NCI-H69 (cell line): Measurements from ENCODE around the gene CDC14B.
"Not testable (repeated sequence)": the region's sequence is repeated elsewhere in the genome, so short reads cannot be mapped to it uniquely, and the experiment has no call there.

Experiments used
- DNase-seq: peaks from one replicate; lab custom pipeline; 2025; lab: John Stamatoyannopoulos, UW

CDC14B gene

DNA sequence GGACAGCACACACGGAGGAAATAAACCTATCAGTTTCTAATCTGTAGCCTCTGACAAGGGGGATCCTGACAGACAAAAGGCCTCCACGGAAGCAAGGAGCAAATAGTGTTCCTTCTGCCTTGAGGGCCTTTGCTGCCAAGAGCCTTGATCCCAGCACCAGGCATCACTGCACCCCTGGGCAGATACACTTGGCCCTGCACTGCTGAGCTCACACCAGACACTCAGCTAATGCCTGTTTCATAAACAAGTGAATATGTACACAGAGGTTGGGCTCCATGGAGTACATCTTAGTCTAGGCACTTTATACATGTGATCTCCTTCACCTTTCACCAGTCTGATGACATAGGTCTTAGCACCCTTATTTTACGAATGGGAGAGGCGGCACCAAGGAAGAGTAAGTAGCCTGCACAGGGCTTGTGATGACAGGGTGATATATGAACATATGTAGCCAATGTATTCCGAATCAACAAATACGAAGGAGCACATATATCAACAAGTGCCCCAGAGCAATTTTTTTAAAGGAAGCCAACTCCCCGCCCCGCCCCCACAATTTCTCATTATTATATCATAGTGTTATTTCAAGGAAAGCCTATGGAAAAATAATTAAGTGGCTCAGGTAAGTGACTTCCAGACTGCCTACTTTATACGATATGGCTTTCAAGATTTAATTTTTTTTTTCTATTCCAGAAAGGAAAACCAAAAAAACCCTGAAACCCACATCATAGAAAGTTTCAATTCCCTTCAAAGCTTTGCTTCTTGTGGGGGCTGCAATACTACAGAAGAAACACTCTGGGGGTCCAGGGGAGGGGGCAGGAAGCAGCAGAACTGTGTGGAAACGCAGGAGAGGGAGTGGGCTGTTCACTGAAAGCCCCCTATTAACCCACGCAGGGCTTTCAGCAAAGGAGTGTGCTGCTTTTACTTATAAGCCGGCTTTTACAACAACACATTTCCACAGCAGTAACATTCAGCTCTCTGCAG is 32.0 kb downstream of the CDC14B start:
- no peak for DNase-seq

DNA sequence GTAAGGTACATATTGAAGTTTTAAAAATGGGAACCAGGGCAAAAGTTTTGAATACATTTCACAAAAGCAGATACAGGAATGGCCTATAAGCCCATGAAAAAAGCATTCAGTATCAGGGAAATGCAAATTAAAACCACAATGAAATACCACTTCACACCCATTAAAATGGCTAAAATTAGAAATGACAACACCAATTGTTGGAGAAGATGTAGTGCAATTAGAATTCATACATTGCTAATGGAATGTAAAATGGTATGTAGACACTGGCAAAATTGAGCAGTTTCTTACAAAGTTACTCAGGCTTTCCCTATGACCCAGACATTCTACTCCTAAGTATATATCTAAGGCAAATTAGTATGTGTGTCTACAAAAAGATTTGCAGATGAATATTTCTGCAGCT is 34.2 kb downstream of the CDC14B start:
- DNase-seq: no peak

DNA sequence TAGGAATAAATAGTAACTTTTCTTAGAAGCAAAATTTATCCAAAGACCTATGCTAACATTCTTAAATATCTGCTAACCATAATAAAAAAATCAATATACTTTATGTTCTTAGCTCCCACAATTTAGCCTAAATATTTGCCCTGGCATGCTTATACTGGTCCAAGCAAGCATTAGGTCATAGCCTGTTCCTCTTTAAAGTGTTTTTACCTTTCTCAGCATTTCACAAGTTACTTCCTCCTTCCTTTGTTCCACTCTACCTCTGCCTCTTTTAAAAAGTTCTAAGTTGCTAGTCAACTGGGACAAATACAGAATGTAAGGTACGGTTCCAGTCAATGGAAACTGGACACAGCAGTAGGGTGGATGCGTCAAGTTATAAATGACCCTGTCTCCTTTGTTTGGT is 37.4 kb downstream of the CDC14B start:
- DNase-seq: not testable (repeated sequence)

DNA sequence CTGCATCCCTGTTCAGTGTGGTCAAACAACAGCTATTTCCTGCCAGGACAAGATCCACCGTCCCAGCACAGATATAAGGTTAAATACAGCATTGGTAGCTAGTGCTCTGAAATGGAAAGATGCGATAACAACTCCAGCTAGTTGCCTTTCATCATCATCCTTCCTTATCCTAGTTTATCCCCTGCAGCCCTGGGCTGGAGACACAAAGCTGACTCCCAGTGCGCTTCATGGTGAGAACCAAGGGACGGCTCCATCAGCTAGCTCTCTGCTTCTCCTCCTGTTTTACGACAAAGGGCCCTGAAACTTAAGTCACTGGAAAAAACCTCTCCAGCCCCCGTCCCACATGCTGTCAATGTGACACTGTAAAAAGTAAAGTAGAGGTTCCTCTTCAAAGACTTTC is 37.9 kb downstream of the CDC14B start:
- DNase-seq: no peak

DNA sequence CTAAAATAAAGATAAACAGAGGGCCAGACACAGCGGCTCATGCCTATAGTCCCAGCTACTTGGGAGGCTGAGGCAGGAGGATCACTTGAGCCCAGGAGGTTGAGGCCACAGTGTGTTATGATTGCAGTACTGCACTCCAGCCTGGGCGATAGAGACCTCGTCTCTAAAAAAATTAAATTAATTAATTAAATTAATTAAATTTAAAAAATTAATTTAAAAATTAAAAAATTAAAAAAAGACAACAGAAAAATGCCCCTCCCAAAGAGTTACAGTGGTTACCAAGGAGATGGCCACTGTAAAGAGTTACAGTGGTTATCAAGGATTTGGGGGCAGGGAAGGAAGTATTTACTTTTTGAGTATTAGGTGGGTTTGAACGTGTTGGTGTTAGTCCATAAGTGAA is 38.3 kb downstream of the CDC14B start:
- DNase-seq: no peak

DNA sequence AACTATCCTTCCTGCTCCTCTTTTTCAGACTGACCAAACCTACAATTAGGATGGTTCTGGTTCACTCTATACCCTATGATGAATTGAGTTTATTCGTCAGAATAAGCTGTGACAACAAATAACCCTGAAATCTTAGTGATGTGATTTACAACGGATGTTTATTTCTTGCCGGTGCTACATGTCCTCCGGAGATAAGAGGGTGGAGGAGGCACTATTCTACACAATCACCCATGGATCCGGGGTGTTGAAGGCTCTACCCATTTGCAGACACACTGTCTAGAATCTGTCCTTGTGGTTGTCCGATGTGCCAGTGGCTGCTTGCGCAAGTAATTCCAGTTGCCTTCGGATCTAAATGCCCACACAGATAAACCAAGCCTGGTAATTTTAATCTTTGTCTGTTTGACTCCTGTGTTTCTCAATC is 44.7 kb downstream of the CDC14B start:
- DNase-seq: no peak

DNA sequence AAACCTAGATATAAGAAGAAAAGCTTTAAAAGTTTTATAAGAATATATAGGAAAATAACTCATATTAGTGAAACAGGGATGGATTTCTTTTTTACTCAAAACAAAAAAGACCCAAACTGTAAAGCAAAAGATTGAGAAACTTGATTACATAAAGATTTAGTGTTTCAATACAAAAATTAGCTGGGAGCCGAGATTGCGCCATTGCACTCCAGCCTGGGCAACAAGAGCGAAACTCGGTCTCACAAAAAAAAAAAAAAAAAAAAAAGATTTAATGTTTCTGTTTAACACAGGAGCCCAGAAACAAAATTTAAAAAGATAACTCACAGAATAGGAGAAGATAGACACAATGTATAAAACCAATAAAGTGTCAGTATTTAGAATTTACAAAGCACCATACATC is 45.2 kb downstream of the CDC14B start:
- DNase-seq: no peak

DNA sequence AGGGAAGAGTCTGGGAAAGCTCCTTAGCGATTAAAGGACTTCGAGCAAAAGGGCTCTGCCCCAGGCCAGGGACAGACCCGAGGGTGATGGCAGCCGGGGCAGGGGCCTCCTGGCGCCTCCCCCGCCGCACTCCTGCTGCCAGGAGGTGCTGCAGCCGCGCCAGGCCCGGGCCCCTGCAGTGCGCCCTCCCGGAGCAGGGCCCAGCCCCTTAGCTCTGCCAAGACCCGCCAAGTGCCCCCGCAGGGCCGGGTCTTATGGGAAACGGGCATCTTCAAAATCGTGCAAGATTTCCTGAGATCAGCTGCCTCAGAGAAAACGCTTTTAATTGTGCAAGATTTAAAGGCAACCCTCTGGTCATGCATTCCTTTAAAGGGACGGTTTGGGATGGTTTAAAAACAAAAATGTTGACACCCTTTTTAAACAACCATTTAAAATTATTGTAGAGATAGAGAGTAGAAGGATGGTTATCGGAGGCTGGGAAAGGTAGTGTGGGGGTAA is 52.4 kb downstream of the CDC14B start:
- DNase-seq: peak; percentile 62

DNA sequence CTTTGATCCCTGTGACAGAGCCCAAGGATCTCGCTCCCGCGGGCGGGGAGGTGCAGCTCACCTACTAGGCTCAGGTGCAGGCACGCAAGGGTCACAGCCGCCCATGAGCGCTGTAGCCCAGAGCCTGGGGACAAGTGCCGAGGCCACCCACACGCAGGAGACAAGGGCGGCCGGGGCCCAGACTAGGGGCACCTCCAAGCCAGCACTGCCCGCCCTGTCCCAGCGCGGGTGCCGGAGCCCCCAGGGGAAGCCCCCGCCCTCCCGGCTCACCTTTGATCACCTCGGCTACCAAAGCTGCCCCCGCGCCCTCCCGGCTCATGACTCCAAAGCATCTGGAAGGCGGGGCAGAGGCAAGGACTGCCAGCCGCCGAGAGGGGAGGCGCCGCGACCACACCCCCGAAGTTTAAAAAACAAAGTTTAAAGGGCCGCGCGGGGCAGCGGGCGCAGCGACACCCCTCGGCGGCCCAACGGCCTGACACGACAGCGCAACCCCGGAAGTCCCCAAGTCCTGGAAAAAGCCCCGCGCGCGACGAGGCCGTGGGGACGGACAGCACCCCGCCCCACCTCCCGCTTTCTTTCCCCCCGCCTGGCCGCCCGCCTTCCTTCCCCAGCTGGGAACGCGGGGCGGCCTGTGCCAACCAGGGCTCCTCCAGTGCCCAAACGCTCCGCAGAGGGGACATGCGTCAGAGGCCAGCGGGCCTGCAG is 53.0 kb downstream of the CDC14B start:
- peak; percentile 73 for DNase-seq

DNA sequence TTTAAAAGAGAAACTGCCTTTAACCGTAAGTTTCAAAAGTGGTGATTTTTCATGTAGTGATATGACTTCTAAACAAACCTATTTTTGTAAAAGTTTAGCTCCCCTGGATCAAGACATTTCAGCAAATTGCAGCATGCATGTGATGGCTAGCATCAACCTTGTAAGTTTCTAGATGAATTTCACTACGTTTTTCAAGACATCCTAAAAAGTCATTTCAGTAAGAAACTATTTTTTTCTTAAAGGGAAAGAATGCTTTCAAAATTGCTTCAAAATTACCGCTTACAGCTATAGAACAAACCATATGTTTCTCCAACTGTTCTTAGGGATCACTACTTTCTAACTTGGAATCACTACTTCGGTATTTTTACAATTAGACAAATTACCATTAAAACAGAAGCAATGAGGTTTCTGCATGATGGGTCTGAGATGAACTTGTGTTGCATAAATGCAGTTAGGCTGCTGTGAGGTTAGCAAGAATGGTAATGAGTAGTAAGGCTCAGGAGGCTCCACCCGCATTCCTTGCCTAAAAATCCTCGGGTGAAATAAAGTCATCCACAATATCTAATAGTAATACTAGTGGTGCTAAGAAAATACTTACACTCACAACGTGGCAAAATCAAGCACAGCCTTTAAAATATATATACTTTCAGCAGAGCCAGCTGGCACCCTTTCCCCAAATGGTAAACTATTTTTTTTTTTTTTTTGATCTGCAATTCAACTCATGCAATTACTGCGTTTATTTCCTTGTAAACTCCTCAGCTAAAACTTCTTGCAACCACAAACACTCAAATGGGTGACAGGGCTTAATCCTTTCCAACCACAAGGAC is 53.8 kb downstream of the CDC14B start:
- DNase-seq: no peak

DNA sequence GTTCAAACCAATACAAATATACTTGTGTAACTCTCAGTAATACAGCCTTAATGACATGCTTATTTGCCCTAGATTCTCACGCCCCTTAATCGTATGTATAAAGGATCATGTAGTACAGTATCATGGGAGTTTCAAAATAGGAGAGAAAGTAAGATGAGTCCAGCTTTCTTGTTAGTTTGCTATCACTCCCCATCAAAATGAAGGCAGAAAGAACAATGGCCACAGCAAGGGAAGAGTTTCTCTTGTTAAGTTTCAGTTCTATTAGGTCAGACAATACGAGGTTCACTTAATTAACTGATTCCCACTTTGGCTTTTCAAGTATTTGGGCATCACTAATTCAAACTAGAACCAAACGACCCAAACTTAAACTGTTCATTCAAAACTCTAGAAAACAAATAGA is 55.4 kb downstream of the CDC14B start:
- no peak for DNase-seq

DNA sequence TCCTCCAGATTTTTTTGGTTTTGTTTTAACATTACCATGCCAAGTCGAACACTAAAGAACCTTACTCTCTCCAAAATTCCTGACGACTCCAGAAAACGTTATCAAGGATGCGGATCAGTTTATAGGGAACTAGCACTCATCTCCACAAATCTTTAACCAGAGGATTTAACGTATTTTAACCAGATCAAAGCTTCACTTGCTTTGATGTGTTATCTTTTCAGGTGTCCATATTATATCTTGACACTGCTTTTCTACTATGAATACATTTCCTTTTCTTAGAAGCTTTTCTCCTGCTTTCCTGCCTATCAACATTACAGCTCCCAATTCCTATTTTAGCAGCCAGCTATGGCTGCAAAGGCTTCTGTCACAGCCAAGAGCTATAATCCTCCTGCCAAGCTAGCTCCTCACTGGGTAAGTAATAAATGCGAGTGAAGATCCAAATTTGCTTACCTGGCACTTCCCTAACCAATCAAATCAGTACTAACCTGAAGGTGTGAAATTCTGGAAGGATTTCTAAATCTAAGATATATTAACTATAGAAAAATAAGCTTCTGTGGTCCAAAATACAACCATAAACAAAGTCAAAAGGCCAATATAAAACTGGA is 60.2 kb downstream of the CDC14B start:
- DNase-seq: no peak

DNA sequence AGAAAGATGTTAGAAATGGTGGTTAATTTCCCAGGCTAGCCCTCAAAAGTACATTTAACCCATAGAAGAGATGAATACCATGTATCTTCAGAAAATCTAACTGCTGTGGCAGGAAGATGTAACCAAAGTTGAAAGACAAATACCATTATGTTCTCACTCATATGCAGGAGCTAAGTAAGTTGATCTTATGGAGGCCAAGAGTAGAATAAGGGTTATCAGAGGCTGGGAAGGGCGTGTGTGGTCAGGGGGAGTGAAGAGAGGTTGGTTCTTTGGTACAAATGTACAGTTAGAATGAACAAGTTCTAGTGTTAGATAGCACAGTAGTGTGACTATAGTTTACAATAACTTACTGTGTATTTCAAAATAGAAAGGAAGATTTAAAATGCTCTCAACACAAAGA is 61.7 kb downstream of the CDC14B start:
- no peak for DNase-seq

DNA sequence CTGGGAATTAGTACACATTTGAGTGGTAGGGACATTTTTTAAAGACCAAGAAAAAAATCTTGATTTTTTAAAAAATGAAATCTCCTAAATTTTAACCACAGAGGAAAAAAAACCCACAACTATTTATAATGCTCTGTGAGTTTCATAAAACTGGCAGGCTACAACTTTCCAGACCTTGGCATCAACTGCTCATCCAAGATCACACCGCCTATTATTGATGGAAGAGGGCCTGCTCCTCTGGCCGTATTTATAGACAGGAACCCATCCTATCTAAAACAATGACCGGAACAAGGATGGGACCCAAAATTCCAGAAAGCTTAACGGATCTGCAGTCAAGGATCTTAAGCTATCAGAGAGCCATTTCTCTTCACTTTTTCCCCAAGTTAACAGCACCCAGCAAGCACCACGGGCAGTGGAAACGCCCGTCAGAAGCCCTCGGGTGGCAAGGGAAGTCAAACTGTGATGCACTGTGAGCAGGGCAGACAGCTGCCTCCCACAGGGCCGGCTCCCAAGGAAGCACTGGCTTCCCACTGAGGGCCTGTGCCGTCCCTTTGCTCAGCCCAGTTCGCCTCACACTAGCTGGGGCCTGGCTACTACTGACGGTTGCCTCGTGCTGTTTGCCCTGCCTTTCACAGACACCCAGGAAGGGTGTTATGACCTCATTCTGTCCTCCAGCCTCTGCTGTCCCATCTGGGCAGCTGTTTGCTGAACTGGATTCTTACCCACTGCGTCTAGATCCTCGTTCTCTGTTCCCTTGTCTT is 62.8 kb downstream of the CDC14B start:
- DNase-seq: no peak

DNA sequence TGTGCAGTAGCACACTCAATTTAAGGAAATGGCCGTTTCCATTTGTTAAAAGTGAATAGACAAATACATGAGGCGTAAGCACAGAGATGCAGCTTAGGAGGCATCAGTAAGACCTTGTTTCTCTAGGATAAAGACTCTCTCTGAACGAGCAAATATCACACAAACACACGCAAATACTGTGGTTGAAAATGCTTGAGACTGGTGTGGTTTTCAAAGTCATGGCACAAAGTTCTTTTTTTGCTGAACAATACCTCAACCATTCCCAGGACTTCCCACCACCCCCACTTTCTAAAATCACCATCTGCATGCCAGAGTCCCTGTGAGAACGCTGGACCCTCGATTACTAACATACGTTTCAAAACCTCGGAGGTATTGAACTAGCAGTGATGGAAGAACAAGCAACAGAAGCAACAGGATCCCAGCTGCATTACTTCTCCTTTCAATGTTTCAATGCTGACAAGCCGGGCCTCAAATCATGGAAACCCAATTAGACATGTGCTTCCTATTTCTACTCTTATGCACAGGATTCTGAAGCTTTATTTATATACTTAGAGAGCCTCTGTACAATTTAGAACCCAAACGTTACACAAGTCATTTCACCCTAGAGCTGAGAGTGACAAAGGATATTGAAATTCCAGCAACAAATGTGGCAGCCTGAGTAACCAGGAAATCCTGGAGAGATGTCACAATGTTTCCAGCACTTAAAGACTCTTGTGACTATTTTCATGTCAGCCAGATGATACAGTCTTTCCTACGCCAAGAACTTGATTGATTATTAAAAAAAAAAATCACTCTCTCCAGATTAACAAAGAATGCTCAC is 63.9 kb downstream of the CDC14B start:
- no peak for DNase-seq

DNA sequence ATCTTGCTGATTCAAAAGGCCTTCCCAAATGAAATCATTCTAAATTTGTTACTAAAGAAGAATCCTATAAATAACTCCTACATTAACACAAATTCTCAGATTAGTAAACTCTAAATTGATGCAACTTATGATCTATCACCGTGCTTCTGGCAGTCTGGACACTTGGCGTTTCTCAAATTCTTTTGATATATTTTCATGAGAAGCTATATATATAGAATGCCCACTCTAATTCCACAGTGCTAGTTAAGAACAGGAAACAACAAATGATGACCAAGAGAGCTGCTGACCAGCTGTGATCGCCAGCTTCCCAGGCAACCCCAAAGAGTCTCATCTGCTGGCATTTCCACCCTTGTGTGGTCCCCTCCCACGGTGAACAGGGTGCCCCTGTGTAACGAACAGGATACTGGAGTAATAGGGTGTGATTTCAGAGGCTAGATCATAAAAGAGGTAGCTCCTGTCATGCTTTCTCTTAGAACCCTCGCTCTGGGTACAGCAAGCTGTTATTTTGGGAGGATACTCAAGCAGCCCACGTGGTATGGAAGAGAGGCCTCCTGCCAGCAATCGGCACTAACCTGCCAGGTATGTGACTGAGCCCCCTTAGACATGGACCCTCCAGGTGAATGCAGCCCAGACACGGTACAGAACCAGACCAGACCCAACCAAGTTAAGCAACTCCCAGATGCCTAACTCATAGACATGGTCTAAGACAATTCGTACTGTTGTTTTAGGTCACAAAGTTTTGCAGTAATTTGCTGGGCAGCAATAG is 64.7 kb downstream of the CDC14B start:
- no peak for DNase-seq

DNA sequence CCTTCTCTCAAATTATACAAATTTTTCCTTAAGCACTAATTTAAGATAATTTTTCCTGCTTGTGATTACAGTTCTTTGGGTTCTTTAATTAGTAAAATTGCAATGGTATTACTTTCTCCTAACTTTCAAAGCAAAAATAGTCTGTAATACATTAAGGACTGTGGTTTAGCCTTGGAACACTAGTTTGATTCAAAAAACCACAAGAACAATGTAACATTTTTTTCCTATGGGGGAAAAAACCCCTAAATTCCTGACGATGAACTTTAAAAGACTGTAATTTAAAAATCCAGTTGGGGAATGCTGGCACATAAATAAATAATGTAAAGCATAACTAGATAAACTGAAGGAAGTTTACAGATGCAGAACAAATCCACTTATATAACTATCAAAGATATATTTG is 65.3 kb downstream of the CDC14B start:
- no peak for DNase-seq

DNA sequence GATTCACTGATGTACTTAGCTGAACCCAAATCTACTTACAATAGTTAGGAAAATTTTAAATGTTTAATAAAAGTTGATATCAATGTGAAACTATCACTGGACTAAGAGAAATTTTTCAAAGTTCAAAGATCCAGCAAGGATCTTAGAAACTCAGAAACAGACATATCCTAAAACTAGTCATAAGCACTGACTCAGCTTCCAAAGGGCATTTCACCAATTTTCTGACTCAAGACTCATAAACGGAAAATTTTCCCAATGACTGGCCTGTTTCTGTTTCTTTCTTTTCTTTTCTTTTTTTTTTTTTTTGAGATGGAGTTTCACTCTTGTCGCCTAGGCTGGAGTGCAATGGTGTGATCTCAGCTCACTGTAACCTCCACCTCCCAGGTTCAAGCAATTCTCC is 66.6 kb downstream of the CDC14B start:
- no peak for DNase-seq

DNA sequence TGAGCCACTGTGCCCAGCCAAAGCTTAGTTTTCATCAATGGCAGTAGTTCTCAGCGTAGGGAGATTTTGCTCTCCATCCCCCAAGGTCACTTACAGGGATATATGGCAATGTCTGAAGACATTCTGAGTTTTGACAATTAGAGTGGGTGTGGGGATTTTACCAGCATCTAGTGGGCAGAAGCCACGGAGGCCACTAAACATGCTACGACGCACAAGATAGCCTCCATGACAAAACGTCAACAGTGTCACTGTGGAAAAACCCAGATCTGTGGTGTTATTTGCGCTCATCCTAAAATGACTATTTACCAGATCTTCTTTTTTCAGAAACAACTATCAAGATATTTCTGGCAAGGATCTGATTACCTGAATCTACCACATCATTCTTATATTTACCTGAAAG is 68.2 kb downstream of the CDC14B start:
- no peak for DNase-seq
